DND-41 (cell line): ENCODE results near the gene HDHD3.

ENCODE experiments used
- ATAC-seq: fragments of 200-7000 bp; cut with Tn5 transposase; 3 replicates; pipeline ENCODE4 v1.9.1; 2021; ENCODE audit warnings: low read depth; ENCODE audit not compliant: insufficient read depth
- DNase-seq: peaks from one replicate; pipeline ENCODE4 v3.0.0-alpha.2; 2020
- H2AFZ ChIP-seq: 2 replicates; pipeline ENCODE4 v1.6.0; 2012; ENCODE audit warnings: low read depth, low read length
- H3K27ac ChIP-seq: 2 replicates; pipeline ENCODE4 v1.5.1; 2012; ENCODE audit warnings: low read length, inconsistent platforms
- H3K27me3 ChIP-seq: fragments of 200-600 bp; sonication (generic); 2 replicates; pipeline ENCODE4 v1.6.0; 2012; ENCODE audit warnings: low read length, mild to moderate bottlenecking, inconsistent platforms; ENCODE audit not compliant: insufficient read depth, poor library complexity
- H3K36me3 ChIP-seq: 2 replicates; pipeline ENCODE4 v1.5.1; 2012; ENCODE audit warnings: low read length, inconsistent platforms; ENCODE audit not compliant: insufficient read depth
- H3K4me1 ChIP-seq: 2 replicates; pipeline ENCODE4 v1.5.1; 2012; ENCODE audit warnings: mild to moderate bottlenecking, low read length; ENCODE audit not compliant: insufficient read depth
- H3K4me2 ChIP-seq: 2 replicates; pipeline ENCODE4 v1.6.0; 2012; ENCODE audit warnings: mild to moderate bottlenecking, moderate library complexity, low read length, inconsistent platforms; ENCODE audit not compliant: insufficient read depth
- H3K4me3 ChIP-seq, 2 experiments: fragments of 200-600 bp in 1 of 2; shearing (Covaris generic) in 1 of 2; 2 replicates each; pipeline ENCODE4 v1.5.1; 2012 to 2016; ENCODE audit warnings: inconsistent platforms in 2 of 2, low read length in 2 of 2, mild to moderate bottlenecking in 2 of 2, low read depth in 1 of 2, moderate library complexity in 1 of 2
- H3K79me2 ChIP-seq: 2 replicates; pipeline ENCODE4 v1.6.0; 2012; ENCODE audit warnings: low read length, inconsistent platforms; ENCODE audit not compliant: insufficient read depth
- H3K9ac ChIP-seq: 2 replicates; pipeline ENCODE4 v1.6.0; 2012; ENCODE audit warnings: low read depth, mild to moderate bottlenecking, inconsistent platforms, low read length, moderate library complexity
- H3K9me3 ChIP-seq: 2 replicates; pipeline ENCODE4 v1.5.1; 2012; ENCODE audit warnings: low read length, moderate library complexity, mild to moderate bottlenecking, inconsistent platforms; ENCODE audit not compliant: insufficient read depth, severe bottlenecking
- H4K20me1 ChIP-seq: 2 replicates; pipeline ENCODE4 v1.6.0; 2012; ENCODE audit warnings: low read length; ENCODE audit not compliant: insufficient read depth
- CTCF ChIP-seq: IDR thresholded peaks from 2 replicates; pipeline ENCODE4 v1.5.1; 2012; ENCODE audit warnings: borderline replicate concordance, low read length, moderate library complexity, mild to moderate bottlenecking; ENCODE audit not compliant: poor library complexity, severe bottlenecking; ENCODE audit errors: extremely low read depth
- EZH2 ChIP-seq: IDR thresholded peaks from 3 replicates; pipeline ENCODE4 v1.6.1; 2012; ENCODE audit warnings: borderline replicate concordance, low read depth, mild to moderate bottlenecking, moderate library complexity, low read length, inconsistent platforms; ENCODE audit not compliant: severe bottlenecking

Gene HDHD3

GRCh38 chr9:113337714-113338113 is 39.1 kb downstream of the HDHD3 start:
- Histone ChIP-seq H3K9ac (no peak overlapping the region), H3K27me3 (no peaks in the 10 kb centered on the region), H3K4me3 (no peak overlapping the region), H3K4me2 (no peak overlapping the region), H3K36me3 (no peaks in the 10 kb centered on the region), H3K79me2 (no peaks in the 10 kb centered on the region), H3K4me1 (peaks cover 21% of the 10 kb centered on the region), H4K20me1 (no peaks in the 10 kb centered on the region), H2AFZ (no peak overlapping the region), H3K9me3 (no peaks in the 10 kb centered on the region), H3K27ac (no peak overlapping the region)
- TF ChIP-seq CTCF (no peak), EZH2 (no peak)
- ATAC-seq (no peak), DNase-seq (no peak)

GRCh38 chr9:113331780-113332179 is 45.0 kb downstream of the HDHD3 start:
- Histone ChIP-seq H3K4me2 (no peak overlapping the region), H3K4me3 (no peak overlapping the region)
- TF ChIP-seq EZH2 (no peak), CTCF (no peak)

GRCh38 chr9:113328045-113328782 is 48.6 kb downstream of the HDHD3 start:
- TF ChIP-seq EZH2 (no peak), CTCF (no peak)
- Histone ChIP-seq H3K79me2 (no peaks in the 10 kb centered on the region), H3K4me3 (no peak overlapping the region), H3K27me3 (no peaks in the 10 kb centered on the region), H3K4me2 (no peak overlapping the region), H3K9me3 (no peaks in the 10 kb centered on the region), H3K9ac (no peak overlapping the region), H4K20me1 (no peaks in the 10 kb centered on the region), H3K27ac (no peak overlapping the region), H2AFZ (no peak overlapping the region), H3K4me1 (no peaks in the 10 kb centered on the region), H3K36me3 (no peaks in the 10 kb centered on the region)
- DNase-seq (no peak), ATAC-seq (no peak)

More at GRCh38 chr9:113331780-113332179, 45.0 kb downstream of the HDHD3 start:
- no peak for DNase-seq
- Histone ChIP-seq H3K27ac (no peak overlapping the region), H3K27me3 (no peaks in the 10 kb centered on the region), H4K20me1 (no peaks in the 10 kb centered on the region), H3K79me2 (no peaks in the 10 kb centered on the region), H3K9me3 (no peaks in the 10 kb centered on the region), H2AFZ (no peak overlapping the region), H3K4me1 (no peaks in the 10 kb centered on the region), H3K9ac (no peak overlapping the region), H3K36me3 (no peaks in the 10 kb centered on the region)
- no peak for ATAC-seq

- Histone ChIP-seq H3K4me1 (no peaks in the 10 kb centered on the region), H3K9me3 (no peaks in the 10 kb centered on the region), H3K4me2 (no peak overlapping the region), H3K9ac (no peak overlapping the region), H2AFZ (no peak overlapping the region), H4K20me1 (no peaks in the 10 kb centered on the region), H3K79me2 (no peaks in the 10 kb centered on the region), H3K4me3 (no peak overlapping the region), H3K27ac (no peak overlapping the region), H3K36me3 (no peaks in the 10 kb centered on the region), H3K27me3 (no peaks in the 10 kb centered on the region)
- no peak for DNase-seq
- TF ChIP-seq EZH2 (no peak), CTCF (no peak)
- ATAC-seq, result no peak
Observed at GRCh38 chr9:113326230-113326629, 50.6 kb downstream of the HDHD3 start.
